ENCODE measurements around the gene STMP1. TPM values are rescaled to one million over a fixed set of nuclear protein-coding genes. Genes with fewer than 3 reads are reported as not detected.

STMP1 gene
- polyA plus RNA-seq, 1 donor (not counting 4 experiments of a cell fraction or from before 2014, with no cell fraction given): 30.5 TPM

DNA sequence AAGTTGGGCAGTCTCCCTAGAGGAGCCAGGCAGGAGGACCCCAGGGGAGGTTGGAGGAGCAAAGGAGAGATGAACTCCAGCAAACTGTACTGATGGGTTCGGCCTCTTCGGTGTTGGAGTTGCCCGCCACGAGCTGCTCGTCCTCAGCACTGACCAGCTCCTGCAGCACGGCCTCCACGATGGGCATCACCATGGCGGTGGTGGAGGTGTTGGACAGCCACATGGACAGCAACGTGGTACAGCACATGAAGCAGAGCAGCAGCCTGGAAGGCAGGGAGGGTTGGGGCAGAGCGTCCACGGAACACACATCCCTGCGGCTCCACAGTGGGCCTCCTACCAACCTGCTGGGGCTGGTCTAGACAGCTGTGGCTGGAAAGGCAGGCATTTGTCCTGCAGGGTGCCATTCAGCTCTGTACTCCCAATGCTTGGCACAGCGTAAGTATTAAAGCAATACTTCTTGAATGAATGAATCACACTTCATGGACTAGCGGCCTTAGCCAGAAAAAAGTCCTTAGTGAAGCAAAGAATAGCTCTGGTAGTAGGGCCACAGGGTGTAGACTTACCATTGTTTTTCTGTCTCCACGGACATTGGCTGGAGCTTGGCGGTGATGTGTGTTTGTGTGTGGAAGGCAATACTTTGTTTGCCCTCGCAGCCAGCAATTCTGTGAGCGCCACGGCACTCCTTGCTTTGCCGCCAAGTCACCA, 43.9 kb downstream of the STMP1 start:
- Histone ChIP-seq H3K27me3 (ENCODE audit: control insufficient read depth, extremely low read depth, insufficient read depth, low read length) (no peaks in the 10 kb centered on the region), H4K20me1 (ENCODE audit: control insufficient read depth, extremely low read depth, insufficient read depth, low read length) (no peaks in the 10 kb centered on the region), H3K27ac (ENCODE audit: control insufficient read depth, insufficient read depth, low read length) (peak overlapping the region; percentile 95), H3K79me2 (ENCODE audit: control insufficient read depth, insufficient read depth, low read length) (no peaks in the 10 kb centered on the region), H3K9me1 (ENCODE audit: control insufficient read depth, extremely low read depth, insufficient read depth, low read length) (no peaks in the 10 kb centered on the region), H2AFZ (ENCODE audit: control insufficient read depth, low read length) (peak overlapping the region; percentile 17), H3K36me3 (ENCODE audit: control insufficient read depth in 2 of 2, extremely low read depth in 1 of 2, insufficient read depth in 2 of 2, low read length in 2 of 2) (no peaks in the 10 kb centered on the region), H3K9me3 (ENCODE audit: control insufficient read depth, low read depth, low read length) (no peaks in the 10 kb centered on the region), H3K4me2 (ENCODE audit: control insufficient read depth, extremely low read depth, insufficient read depth, low read depth, low read length) (peak overlapping the region; percentile 94), H3K9ac (ENCODE audit: control insufficient read depth, extremely low read depth, insufficient read depth, low read length) (peak overlapping the region; percentile 65), H3K4me1 (ENCODE audit: control insufficient read depth, extremely low read depth, insufficient read depth, low read length) (peaks cover 34% of the 10 kb centered on the region), H3K4me3 (ENCODE audit: control insufficient read depth in 2 of 3, extremely low read depth in 1 of 3, insufficient read depth in 2 of 3, low read depth in 1 of 3, low read length in 3 of 3) (peak overlapping the region in 2 of 3 experiments; percentile 53 to 56)
- FAIRE-seq: peak; percentile 59
- no peak for DNase-seq (ENCODE audit: low read depth, low spot score)
- dilution Hi-C loops (cut with MboI; ENCODE audit: extremely low pct_ligation_motif_present, low sequenced_read_pairs): no loop called here
- TF ChIP-seq EZH2 (IDR thresholded peaks at IDR 0.05; ENCODE audit: low read length): no peak
- TF ChIP-seq, protein P1, sequence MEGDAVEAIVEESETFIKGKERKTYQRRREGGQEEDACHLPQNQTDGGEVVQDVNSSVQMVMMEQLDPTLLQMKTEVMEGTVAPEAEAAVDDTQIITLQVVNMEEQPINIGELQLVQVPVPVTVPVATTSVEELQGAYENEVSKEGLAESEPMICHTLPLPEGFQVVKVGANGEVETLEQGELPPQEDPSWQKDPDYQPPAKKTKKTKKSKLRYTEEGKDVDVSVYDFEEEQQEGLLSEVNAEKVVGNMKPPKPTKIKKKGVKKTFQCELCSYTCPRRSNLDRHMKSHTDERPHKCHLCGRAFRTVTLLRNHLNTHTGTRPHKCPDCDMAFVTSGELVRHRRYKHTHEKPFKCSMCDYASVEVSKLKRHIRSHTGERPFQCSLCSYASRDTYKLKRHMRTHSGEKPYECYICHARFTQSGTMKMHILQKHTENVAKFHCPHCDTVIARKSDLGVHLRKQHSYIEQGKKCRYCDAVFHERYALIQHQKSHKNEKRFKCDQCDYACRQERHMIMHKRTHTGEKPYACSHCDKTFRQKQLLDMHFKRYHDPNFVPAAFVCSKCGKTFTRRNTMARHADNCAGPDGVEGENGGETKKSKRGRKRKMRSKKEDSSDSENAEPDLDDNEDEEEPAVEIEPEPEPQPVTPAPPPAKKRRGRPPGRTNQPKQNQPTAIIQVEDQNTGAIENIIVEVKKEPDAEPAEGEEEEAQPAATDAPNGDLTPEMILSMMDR (optimal IDR thresholded peaks at IDR 0.05 in 1 of 3, IDR thresholded peaks at IDR 0.05 in 1 of 3, conservative IDR thresholded peaks at IDR 0.05 in 1 of 3; ENCODE audit: extremely low read depth in 1 of 3, insufficient read depth in 2 of 3, low read length in 3 of 3): peak in 1 of 3 experiments; percentile 7

DNA sequence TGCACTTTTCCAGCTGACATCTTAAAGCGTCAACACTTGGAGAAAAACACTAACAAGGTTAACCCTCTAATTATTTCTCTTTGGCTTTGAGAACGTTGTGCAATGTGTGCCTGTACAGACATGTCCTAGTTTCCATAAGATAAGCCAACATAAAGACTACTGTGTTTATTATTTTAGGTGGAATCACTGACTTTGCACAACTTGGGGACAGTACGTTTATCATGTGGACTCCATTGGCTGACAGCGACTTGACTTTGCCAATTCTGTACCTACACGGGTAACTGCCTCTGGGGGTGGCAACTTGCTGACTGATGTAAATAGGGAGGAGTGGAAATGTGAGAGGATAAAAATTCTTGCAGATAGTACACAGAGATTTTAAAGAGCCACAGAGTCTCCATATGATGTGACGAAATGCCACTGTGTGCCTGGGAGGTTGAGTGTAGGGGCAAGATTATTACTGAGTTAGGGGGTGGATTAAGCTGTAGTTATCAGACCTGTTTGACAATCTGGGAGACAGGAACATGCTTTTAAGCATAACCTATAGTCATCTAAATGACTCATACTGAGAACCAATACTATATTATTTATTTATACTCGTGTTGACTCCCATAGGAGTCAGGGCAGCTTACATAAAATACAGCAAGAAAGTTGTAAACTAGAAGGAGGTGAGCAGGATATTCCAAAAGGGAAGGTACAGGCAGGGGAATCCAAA, 44.7 kb downstream of the STMP1 start:
- H3K4me3 ChIP-seq (ENCODE audit: control insufficient read depth in 2 of 3, extremely low read depth in 1 of 3, insufficient read depth in 2 of 3, low read depth in 1 of 3, low read length in 3 of 3): peak overlapping the region in 2 of 3 experiments; percentile 53 to 56
- no peaks in the 10 kb centered on the region for H3K36me3 ChIP-seq (ENCODE audit: control insufficient read depth in 2 of 2, extremely low read depth in 1 of 2, insufficient read depth in 2 of 2, low read length in 2 of 2)
- H3K27ac ChIP-seq (ENCODE audit: control insufficient read depth, insufficient read depth, low read length): peak overlapping the region; percentile 95
- no peak for DNase-seq (ENCODE audit: low read depth, low spot score)
- peak; percentile 62 for FAIRE-seq
- TF ChIP-seq EZH2 (IDR thresholded peaks at IDR 0.05; ENCODE audit: low read length): no peak
- TF ChIP-seq, protein P1 (optimal IDR thresholded peaks at IDR 0.05 in 1 of 3, IDR thresholded peaks at IDR 0.05 in 1 of 3, conservative IDR thresholded peaks at IDR 0.05 in 1 of 3; ENCODE audit: extremely low read depth in 1 of 3, insufficient read depth in 2 of 3, low read length in 3 of 3): no peak
- H3K4me2 ChIP-seq (ENCODE audit: control insufficient read depth, extremely low read depth, insufficient read depth, low read depth, low read length): peak overlapping the region; percentile 94
- H3K9me1 ChIP-seq (ENCODE audit: control insufficient read depth, extremely low read depth, insufficient read depth, low read length): no peaks in the 10 kb centered on the region
- H2AFZ ChIP-seq (ENCODE audit: control insufficient read depth, low read length): peak overlapping the region; percentile 17
- no peaks in the 10 kb centered on the region for H3K9me3 ChIP-seq (ENCODE audit: control insufficient read depth, low read depth, low read length)
- peaks cover 34% of the 10 kb centered on the region for H3K4me1 ChIP-seq (ENCODE audit: control insufficient read depth, extremely low read depth, insufficient read depth, low read length)
- H3K79me2 ChIP-seq (ENCODE audit: control insufficient read depth, insufficient read depth, low read length): no peaks in the 10 kb centered on the region
- H3K9ac ChIP-seq (ENCODE audit: control insufficient read depth, extremely low read depth, insufficient read depth, low read length): peak overlapping the region; percentile 65
- H4K20me1 ChIP-seq (ENCODE audit: control insufficient read depth, extremely low read depth, insufficient read depth, low read length): no peaks in the 10 kb centered on the region
- dilution Hi-C loops (cut with MboI; ENCODE audit: extremely low pct_ligation_motif_present, low sequenced_read_pairs): no loop called here
- H3K27me3 ChIP-seq (ENCODE audit: control insufficient read depth, extremely low read depth, insufficient read depth, low read length): no peaks in the 10 kb centered on the region

All from keratinocyte (primary cell).